Astrocyte (in vitro differentiated cells and primary cell): Measurements from ENCODE around the gene IRF2. TPM values are rescaled to one million over a fixed set of nuclear protein-coding genes. Genes with fewer than 3 reads are reported as not detected.

Source experiments
- DNase-seq: peaks from one replicate; pipeline ENCODE4 v3.0.0-alpha.2; 2010; ENCODE audit warnings: low read depth
- FAIRE-seq: peaks from 2 replicates; lab custom pipeline; 2011; peaks lifted over from hg19 to GRCh38; lab: Jason Lieb, UNC
- H2AFZ ChIP-seq: 2 replicates; pipeline ENCODE4 v1.6.0; 2012; ENCODE audit warnings: low read depth, low read length, inconsistent platforms
- H3K27ac ChIP-seq: 2 replicates; pipeline ENCODE4 v1.5.1; 2011; ENCODE audit warnings: low read depth, low read length, inconsistent platforms
- H3K27me3 ChIP-seq: 2 replicates; pipeline ENCODE4 v1.6.0; 2011; ENCODE audit warnings: low read length, inconsistent platforms; ENCODE audit not compliant: insufficient read depth
- H3K36me3 ChIP-seq: 2 replicates; pipeline ENCODE4 v1.5.1; 2011; ENCODE audit warnings: low read length, inconsistent platforms; ENCODE audit not compliant: insufficient read depth
- H3K4me1 ChIP-seq: 2 replicates; pipeline ENCODE4 v1.5.1; 2011; ENCODE audit warnings: low read length, inconsistent platforms; ENCODE audit not compliant: insufficient read depth
- H3K4me2 ChIP-seq: 2 replicates; pipeline ENCODE4 v1.6.0; 2012; ENCODE audit warnings: low read length, inconsistent platforms
- H3K4me3 ChIP-seq: 2 replicates; pipeline ENCODE4 v1.5.1; 2011; ENCODE audit warnings: low read depth, mild to moderate bottlenecking, low read length, inconsistent platforms; ENCODE audit not compliant: insufficient read depth
- H3K79me2 ChIP-seq: 2 replicates; pipeline ENCODE4 v1.6.0; 2012; ENCODE audit warnings: mild to moderate bottlenecking, low read length, inconsistent platforms; ENCODE audit not compliant: insufficient read depth
- H3K9ac ChIP-seq: 2 replicates; pipeline ENCODE4 v1.6.0; 2012; ENCODE audit warnings: mild to moderate bottlenecking, low read length, inconsistent platforms
- H3K9me3 ChIP-seq: 2 replicates; pipeline ENCODE4 v1.5.1; 2012; ENCODE audit warnings: low read depth, mild to moderate bottlenecking, low read length, inconsistent platforms; ENCODE audit not compliant: insufficient read depth
- H4K20me1 ChIP-seq: 2 replicates; pipeline ENCODE4 v1.6.0; 2012; ENCODE audit warnings: low read length, inconsistent platforms; ENCODE audit not compliant: insufficient read depth
- H3K27ac Mint-ChIP-seq: one replicate; pipeline ENCODE4 v1.8.0; 2021; ENCODE audit warnings: mild to moderate bottlenecking, mixed read lengths; ENCODE audit not compliant: unreplicated experiment
- H3K27me3 Mint-ChIP-seq: one replicate; pipeline ENCODE4 v1.8.0; 2021; ENCODE audit warnings: low read depth, mixed read lengths; ENCODE audit not compliant: unreplicated experiment
- H3K36me3 Mint-ChIP-seq: one replicate; pipeline ENCODE4 v1.8.0; 2021; ENCODE audit warnings: low read depth, mixed read lengths; ENCODE audit not compliant: unreplicated experiment
- H3K4me1 Mint-ChIP-seq: one replicate; pipeline ENCODE4 v1.8.0; 2021; ENCODE audit warnings: low read depth, mixed read lengths; ENCODE audit not compliant: unreplicated experiment
- H3K4me3 Mint-ChIP-seq: one replicate; pipeline ENCODE4 v1.8.0; 2021; ENCODE audit warnings: mild to moderate bottlenecking, moderate library complexity, mixed read lengths; ENCODE audit not compliant: unreplicated experiment
- H3K9me3 Mint-ChIP-seq: one replicate; pipeline ENCODE4 v1.8.0; 2021; ENCODE audit warnings: mild to moderate bottlenecking, mixed read lengths; ENCODE audit not compliant: unreplicated experiment
- CTCF ChIP-seq: IDR thresholded peaks from 2 replicates; pipeline ENCODE4 v1.5.1; 2011; ENCODE audit warnings: low read depth, mild to moderate bottlenecking, inconsistent platforms, low read length, moderate library complexity; ENCODE audit not compliant: insufficient read depth
- EZH2 ChIP-seq: IDR thresholded peaks from 2 replicates; pipeline ENCODE4 v1.6.1; 2012; ENCODE audit warnings: mild to moderate bottlenecking, low read length, inconsistent platforms; ENCODE audit not compliant: insufficient read depth
- total RNA-seq: library from RNA; stranded (reverse); gene quantifications from 2 replicates; pipeline ENCODE4 v1.2.1, GENCODE V29; 2021

IRF2 gene
- total RNA-seq, 1 donor from 2014 or later, result 12.6 TPM

DNA sequence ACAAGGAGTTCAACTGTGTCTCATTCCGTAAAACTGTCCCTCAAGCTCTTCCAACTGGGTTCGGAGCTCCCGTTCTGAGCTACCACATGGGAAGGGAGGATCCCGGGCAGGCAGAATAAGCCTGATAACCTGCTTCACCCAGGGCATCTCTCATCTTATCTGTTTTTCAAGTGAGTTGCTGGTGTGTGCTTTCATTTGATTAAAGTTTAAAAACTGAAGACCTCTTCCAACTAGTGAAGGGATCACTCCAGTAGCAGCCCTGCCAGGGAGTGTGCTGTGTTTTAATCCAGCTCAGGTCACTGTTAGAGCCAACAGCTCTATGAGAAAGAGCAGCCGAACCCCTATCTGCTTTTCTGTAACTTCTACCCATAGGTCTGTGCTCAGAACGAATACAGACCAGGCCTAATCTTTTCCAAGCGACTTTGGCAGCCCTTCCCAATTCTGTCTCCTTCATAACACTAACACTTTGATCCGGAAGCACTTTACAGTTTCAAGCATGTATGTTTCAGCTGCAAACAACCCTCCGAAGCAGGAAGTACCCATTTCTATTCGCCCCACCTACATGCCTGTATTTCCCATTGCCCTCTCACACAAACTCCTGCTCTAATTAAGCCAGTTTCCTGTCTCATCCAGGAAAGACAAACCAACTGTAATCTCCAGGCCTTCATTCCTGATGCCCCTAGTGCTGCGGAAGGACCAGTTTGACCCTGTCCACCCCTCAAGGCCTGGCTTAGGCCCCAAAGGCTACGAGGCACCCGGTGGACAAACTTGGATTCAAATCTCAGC lies 60.9 kb downstream of the IRF2 start:
- Histone ChIP-seq H3K79me2 (no peaks in the 10 kb centered on the region), H4K20me1 (no peaks in the 10 kb centered on the region), H2AFZ (no peak overlapping the region), H3K9me3 (no peaks in the 10 kb centered on the region), H3K4me3 (no peak overlapping the region), H3K36me3 (no peaks in the 10 kb centered on the region), H3K4me2 (no peak overlapping the region), H3K9ac (no peak overlapping the region), H3K27me3 (no peaks in the 10 kb centered on the region), H3K4me1 (peaks cover 21% of the 10 kb centered on the region), H3K27ac (no peak overlapping the region)
- peaks cover 15% of the 10 kb centered on the region for H3K4me1 Mint-ChIP-seq
- H3K36me3 Mint-ChIP-seq, result peaks cover 44% of the 10 kb centered on the region
- no peak overlapping the region for H3K4me3 Mint-ChIP-seq
- H3K27me3 Mint-ChIP-seq, result no peaks in the 10 kb centered on the region
- H3K27ac Mint-ChIP-seq, result no peak overlapping the region
- DNase-seq (no peak), FAIRE-seq (no peak)
- TF ChIP-seq CTCF, result no peak
- TF ChIP-seq EZH2, result no peak
- H3K9me3 Mint-ChIP-seq, result no peaks in the 10 kb centered on the region

DNA sequence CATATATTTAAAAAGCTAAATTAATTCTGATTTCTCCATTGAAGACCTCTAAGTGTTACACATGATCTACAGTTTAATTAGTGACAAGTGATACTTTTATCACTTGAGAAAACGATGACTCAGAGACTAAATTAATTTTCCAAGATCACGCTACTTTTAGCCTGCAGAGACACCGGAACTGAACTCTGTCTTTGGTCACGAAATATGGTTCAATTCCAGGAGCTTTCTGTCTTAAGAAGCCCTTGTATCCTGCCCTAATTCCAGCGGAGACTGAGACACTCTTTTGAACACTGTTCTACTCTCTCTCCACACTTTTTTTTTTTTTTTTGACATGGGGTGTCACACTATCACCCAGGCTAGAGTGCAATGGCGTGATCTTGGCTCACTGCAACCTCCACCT lies 63.6 kb downstream of the IRF2 start:
- Mint-ChIP-seq H3K27me3 (no peaks in the 10 kb centered on the region), H3K36me3 (peaks cover 42% of the 10 kb centered on the region), H3K9me3 (no peaks in the 10 kb centered on the region), H3K27ac (no peak overlapping the region), H3K4me1 (peaks cover 12% of the 10 kb centered on the region), H3K4me3 (no peak overlapping the region)
- H3K27ac ChIP-seq, result no peak overlapping the region
- no peak overlapping the region for H2AFZ ChIP-seq
- DNase-seq (no peak), FAIRE-seq (no peak)
- H3K27me3 ChIP-seq, result no peaks in the 10 kb centered on the region
- TF ChIP-seq CTCF, result no peak
- no peak for TF ChIP-seq EZH2
- H3K4me2 ChIP-seq, result no peak overlapping the region
- H3K9ac ChIP-seq, result no peak overlapping the region
- peaks cover 20% of the 10 kb centered on the region for H3K4me1 ChIP-seq
- H3K79me2 ChIP-seq, result no peaks in the 10 kb centered on the region
- H3K9me3 ChIP-seq, result no peaks in the 10 kb centered on the region
- no peak overlapping the region for H3K4me3 ChIP-seq
- H3K36me3 ChIP-seq, result no peaks in the 10 kb centered on the region
- H4K20me1 ChIP-seq, result no peaks in the 10 kb centered on the region
